Pulmonary artery endothelial cell (primary cell): ENCODE data around the gene RAMP1. TPM values are rescaled to one million over a fixed set of nuclear protein-coding genes. Genes with fewer than 3 reads are reported as not detected.

Source experiments
- DNase-seq: peaks from one replicate; pipeline ENCODE4 v3.0.0-alpha.2; 2011; ENCODE audit warnings: low read depth, low spot score
- total RNA-seq: library from RNA; depleted of rRNA; stranded (reverse); fragments of >200 nt; gene quantifications from 2 replicates; pipeline ENCODE4 v1.2.3, GENCODE V29; 2014

Gene RAMP1
- total RNA-seq, 1 donor from 2014 or later: not detected

- no peak for DNase-seq
Observed at GRCh38 chr2:237876951-237877491, 17.6 kb downstream of the RAMP1 start.

GRCh38 chr2:237877576-237878307 is 18.3 kb downstream of the RAMP1 start:
- DNase-seq: no peak

GRCh38 chr2:237878321-237879057 is 19.1 kb downstream of the RAMP1 start:
- DNase-seq: no peak

- DNase-seq: no peak
Observed at GRCh38 chr2:237879058-237879430, 19.6 kb downstream of the RAMP1 start.

GRCh38 chr2:237879991-237880560 is 20.7 kb downstream of the RAMP1 start:
- DNase-seq: no peak

- DNase-seq: no peak
Observed at GRCh38 chr2:237882510-237883481, 23.4 kb downstream of the RAMP1 start.

GRCh38 chr2:237883951-237884446 is 24.6 kb downstream of the RAMP1 start:
- no peak for DNase-seq

GRCh38 chr2:237884681-237885080 is 25.3 kb downstream of the RAMP1 start:
- DNase-seq: no peak

- DNase-seq: no peak
Observed at GRCh38 chr2:237885111-237885930, 25.9 kb downstream of the RAMP1 start.

- no peak for DNase-seq
Observed at GRCh38 chr2:237885931-237886684, 26.7 kb downstream of the RAMP1 start.

- no peak for DNase-seq
Observed at GRCh38 chr2:237886685-237887481, 27.5 kb downstream of the RAMP1 start.

GRCh38 chr2:237888389-237888788 is 29.0 kb downstream of the RAMP1 start:
- peak; percentile 30 for DNase-seq

GRCh38 chr2:237889016-237889415 is 29.6 kb downstream of the RAMP1 start:
- DNase-seq: no peak

- DNase-seq: no peak
Observed at GRCh38 chr2:237889811-237890210, 30.4 kb downstream of the RAMP1 start.

GRCh38 chr2:237892478-237892877 is 33.1 kb downstream of the RAMP1 start:
- DNase-seq: no peak

GRCh38 chr2:237892984-237893595 is 33.7 kb downstream of the RAMP1 start:
- no peak for DNase-seq

- no peak for DNase-seq
Observed at GRCh38 chr2:237894396-237894979, 35.1 kb downstream of the RAMP1 start.
